ENCODE data around the gene DDAH1.
A peak's percentile ranks its signal among the peaks of the same experiment; 100 is the strongest.
"Not testable (repeated sequence)": the region's sequence is repeated elsewhere in the genome, so short reads cannot be mapped to it uniquely, and the experiment has no call there.

The DDAH1 gene

GRCh38 chr1:85465099-85465785 is at the start of gene DDAH1:
DDAH1 (minus strand) TSS chr1:85465159; CDS start chr1:85465045, 114 bp downstream.
- DNase-seq, result peak in 43 of 56 donors; percentile 13 to 76 (median 50)

- DNase-seq, result not testable (repeated sequence)
Observed at GRCh38 chr1:85513998-85514397, 49.0 kb upstream of the DDAH1 start.

GRCh38 chr1:85504417-85504816 is 39.5 kb upstream of the DDAH1 start:
- no peak for DNase-seq

DNA sequence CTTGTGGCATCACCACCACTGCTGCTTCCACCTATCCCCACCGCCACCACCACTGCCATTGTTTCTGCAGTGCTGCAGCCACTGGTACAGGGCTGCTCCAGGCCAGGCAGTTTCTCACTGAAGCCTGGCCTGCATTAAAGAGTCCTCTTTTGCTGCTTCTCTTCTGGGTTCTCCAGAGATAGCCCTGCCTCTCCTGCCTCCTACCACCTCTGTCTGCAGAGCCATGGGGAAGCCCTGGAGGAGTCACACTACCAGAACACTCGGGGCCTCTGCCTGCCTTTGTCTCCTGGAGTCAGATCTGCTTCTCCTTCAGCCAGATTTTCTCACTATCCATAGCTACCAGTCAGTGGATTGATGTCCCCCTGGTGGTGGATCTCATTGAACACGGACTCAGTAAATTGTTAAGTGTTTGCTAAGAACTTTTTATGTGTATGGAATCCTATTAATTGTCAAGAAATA is 37.7 kb upstream of the DDAH1 start:
- DNase-seq, result peak in 2 of 56 donors; percentile 1

DNA sequence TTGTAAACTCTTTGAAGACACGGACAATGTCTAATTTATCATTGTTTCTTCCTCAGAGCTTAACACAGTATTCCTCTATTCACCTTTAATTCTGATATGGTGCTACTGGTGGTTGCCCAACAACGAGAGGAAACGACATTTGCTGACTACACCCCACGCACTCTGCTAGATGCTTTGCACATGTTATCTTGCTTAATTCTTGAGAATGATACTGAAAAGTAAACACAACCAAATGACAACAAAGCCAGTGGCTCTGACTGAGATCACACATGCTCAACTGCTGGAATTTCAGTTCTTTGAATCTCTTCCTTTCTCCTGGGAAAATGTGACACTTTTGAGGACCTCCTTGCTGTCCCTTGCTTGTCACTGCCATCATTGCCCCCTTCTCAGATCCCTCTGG is 37.2 kb upstream of the DDAH1 start:
- no peak for DNase-seq

GRCh38 chr1:85501355-85501898 is 36.5 kb upstream of the DDAH1 start:
- DNase-seq, result no peak

GRCh38 chr1:85496941-85497582 is 32.1 kb upstream of the DDAH1 start:
- DNase-seq, result no peak

DNA sequence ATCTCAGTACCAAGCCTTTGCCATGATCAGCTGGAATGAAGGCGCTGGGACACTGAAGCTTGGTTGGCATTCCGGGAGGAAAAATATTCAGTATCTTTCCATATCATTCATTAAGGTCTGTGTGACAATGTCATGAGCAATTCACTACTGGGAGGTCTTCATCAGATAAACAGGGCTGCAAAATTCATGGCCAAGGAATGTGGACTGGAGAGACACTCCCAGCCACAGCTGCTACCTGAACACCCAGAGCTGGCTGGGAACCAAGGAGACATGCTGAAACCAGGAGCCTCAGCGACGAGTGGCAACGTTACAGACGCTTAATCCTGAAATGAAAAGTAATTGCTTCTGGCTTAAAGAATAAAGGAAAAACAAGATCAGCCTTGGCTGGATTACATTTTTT is 30.6 kb upstream of the DDAH1 start:
- DNase-seq, result no peak

- peak in 3 of 56 donors; percentile 1 to 3 (median 2) for DNase-seq
Observed at GRCh38 chr1:85494904-85495266, 29.9 kb upstream of the DDAH1 start.

- no peak for DNase-seq
Observed at GRCh38 chr1:85494074-85494903, 29.3 kb upstream of the DDAH1 start.

GRCh38 chr1:85490270-85490985 is 25.5 kb upstream of the DDAH1 start:
- DNase-seq, result no peak

DNA sequence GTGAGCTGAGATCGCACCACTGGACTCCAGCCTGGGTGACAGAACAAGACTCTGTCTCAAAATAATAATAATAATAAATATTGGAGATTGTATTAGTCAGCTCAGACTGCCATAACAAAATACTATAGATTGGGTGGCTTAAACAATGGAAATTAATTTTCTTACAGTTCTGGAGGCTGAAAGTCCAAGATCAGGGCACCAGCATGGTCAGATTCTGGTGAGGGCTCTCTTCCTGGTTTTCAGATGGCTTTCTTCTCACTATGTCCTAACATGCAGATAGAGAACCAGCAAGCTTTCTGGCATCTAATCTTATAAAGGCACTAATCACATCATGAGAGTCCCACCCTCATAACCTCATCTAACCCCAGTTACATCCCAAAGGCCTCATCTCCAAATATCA is 23.2 kb upstream of the DDAH1 start:
- no peak for DNase-seq

DNA sequence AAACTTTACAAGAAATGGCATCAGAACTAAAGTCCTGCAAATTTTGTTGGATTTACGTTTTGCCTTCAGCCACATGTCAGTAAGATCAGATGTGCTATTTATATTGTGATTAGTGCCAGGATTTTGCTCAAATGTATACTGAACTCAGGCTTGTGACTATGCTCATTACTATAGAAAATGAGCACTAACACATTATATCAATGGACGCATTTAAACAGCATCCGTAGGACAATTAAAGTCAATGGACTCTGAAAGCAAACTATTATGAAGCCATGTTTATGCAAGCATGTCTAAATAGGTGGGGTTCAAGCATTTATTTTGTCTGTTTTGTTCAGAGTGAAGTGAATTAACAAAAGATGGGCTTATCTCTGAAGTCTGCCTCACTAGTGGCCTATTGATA is 20.6 kb upstream of the DDAH1 start:
- no peak for DNase-seq

DNA sequence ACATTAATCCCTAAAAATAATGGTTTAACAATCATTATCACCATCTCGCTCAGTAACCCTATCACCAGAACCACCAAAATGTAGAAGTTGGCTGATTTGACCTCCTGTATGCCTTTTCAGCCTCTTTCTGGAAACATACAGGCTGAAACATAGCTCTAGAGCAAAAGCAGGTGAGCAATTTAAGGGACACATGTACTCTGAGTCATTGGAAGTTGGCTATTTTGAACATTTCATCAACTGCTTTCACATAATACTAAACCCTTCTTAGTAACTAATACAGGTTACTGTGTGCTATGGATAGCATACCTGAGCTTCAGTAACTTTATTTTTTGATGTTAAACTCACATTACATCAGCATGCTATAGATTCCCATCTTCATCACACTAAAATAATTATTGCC is 19.8 kb upstream of the DDAH1 start:
- no peak for DNase-seq

DNA sequence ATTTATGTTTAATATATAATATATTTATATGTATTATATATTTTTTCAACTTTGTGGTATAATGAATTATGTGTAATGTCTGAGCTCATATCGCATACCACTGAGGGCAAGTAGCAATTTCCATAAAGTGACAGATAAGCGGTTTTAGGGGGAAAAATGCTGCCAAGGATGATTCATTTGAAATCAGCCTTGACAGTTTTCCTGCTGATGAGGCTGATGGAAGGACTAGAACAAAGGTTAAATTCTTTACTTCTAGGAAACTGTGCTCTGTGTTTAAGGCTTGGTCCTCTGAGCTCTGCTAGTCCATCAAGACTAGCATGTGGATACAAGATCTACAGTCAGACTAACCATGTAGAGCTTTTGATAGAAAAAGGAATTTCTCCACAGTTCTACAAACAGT is 19.3 kb upstream of the DDAH1 start:
- no peak for DNase-seq

- no peak for DNase-seq
Observed at GRCh38 chr1:85481688-85482087, 16.7 kb upstream of the DDAH1 start.

DNA sequence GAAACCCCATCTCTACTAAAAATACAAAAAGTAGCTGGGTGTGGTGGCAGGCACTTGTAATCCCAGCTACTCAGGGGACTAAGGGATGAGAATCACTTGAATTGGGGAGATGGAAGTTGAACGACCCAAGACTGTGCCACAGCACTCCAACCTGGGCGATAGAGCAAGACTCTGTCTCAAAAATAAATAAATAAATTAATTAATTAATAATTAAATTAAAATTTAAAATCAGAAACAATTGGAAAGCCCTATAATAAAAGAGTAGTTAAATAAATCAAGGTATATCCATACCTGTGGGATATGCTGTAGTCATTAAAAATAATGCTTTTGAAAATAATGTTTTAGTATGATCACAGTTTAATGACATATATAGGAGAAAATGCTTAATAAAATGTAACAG is 15.6 kb upstream of the DDAH1 start:
- no peak for DNase-seq

GRCh38 chr1:85479491-85479890 is 14.5 kb upstream of the DDAH1 start:
- DNase-seq, result no peak

DNA sequence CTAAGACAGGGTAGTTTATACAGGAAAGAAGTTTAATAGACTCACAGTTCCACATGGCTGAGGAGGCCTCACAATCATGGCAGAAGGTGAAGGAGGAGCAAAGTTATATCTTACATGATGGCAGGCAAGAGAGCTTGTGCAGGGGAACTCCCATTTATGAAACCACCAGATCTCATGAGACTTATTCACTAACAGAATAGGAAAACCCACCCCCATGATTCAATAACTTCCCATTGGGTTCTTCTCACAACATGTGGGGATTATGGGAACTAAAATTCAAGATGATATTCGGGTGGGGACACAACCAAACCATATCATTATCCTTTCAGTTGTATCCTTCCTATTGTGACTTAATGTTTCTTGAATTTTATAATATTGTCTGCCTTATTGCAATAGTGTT is 13.4 kb upstream of the DDAH1 start:
- DNase-seq, result no peak

GRCh38 chr1:85475055-85475454 is 10.1 kb upstream of the DDAH1 start:
- DNase-seq, result no peak

- DNase-seq, result no peak
Observed at GRCh38 chr1:85473390-85473789, 8.4 kb upstream of the DDAH1 start.

All from nucleus accumbens (tissue), 56 donors.